Measurements from ENCODE around the gene CABP2. TPM values are rescaled to one million over a fixed set of nuclear protein-coding genes. Genes with fewer than 3 reads are reported as not detected.

CABP2 gene
- total RNA-seq, 1 donor from 2014 or later: not detected

DNA sequence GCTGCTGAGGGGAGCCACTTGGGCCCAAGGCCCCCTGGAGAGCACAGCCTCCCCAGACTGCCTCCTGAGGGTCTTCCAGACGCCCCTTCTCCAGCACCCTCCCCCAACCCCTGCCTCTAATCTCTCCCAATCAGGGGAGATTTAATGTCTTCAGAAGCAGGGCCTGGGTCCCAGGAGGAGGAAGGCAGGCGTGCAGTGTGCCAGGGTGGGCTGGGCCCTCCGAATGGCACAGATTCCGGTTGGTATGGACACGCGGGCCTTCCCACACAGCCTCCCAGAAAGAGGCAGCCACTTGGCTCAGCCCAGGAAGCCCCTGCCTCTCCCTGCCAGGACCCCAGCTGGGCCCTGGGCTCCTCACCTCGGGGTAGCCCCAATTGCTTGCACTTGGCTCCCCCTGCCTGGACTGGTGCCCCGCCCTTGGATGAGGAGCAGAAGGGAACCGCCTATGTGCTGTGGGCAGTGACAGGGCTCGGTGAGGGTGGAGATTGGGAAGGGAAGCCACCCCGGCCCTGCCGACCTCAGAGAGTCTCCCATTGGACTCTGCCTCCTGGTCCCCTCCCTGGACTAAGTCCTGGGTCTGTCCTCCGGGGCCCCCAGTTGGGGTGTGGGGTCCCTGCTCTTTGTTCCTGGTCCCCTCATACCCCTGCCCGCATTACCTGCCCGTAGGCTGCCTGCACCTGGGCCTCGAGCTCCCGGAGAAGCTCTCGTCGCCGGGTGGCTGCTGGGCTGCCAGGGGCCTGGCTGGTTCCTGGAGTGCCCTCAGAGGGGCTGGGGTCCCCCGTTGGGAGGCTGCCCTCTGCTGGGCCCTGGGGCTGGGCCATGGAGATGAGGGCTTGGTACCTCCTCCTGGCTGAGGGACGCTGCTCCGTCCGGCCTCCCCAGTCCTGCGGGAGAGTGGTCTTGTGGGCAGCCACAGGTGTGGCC lies 572 bp upstream of the CABP2 start:
- no peak overlapping the region for H3K4me3 ChIP-seq (ENCODE audit: low read depth, low read length)
- H3K27me3 ChIP-seq (ENCODE audit: control insufficient read depth, insufficient read depth, low read length): no peaks in the 10 kb centered on the region
- no peaks in the 10 kb centered on the region for H3K36me3 ChIP-seq (ENCODE audit: control insufficient read depth, insufficient read depth, low read length)
- TF ChIP-seq, protein P1, sequence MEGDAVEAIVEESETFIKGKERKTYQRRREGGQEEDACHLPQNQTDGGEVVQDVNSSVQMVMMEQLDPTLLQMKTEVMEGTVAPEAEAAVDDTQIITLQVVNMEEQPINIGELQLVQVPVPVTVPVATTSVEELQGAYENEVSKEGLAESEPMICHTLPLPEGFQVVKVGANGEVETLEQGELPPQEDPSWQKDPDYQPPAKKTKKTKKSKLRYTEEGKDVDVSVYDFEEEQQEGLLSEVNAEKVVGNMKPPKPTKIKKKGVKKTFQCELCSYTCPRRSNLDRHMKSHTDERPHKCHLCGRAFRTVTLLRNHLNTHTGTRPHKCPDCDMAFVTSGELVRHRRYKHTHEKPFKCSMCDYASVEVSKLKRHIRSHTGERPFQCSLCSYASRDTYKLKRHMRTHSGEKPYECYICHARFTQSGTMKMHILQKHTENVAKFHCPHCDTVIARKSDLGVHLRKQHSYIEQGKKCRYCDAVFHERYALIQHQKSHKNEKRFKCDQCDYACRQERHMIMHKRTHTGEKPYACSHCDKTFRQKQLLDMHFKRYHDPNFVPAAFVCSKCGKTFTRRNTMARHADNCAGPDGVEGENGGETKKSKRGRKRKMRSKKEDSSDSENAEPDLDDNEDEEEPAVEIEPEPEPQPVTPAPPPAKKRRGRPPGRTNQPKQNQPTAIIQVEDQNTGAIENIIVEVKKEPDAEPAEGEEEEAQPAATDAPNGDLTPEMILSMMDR (IDR thresholded peaks at IDR 0.05; ENCODE audit: insufficient read depth, low read length, poor library complexity, severe bottlenecking): no peak
- DNase-seq (ENCODE audit: low read depth): no peak

DNA sequence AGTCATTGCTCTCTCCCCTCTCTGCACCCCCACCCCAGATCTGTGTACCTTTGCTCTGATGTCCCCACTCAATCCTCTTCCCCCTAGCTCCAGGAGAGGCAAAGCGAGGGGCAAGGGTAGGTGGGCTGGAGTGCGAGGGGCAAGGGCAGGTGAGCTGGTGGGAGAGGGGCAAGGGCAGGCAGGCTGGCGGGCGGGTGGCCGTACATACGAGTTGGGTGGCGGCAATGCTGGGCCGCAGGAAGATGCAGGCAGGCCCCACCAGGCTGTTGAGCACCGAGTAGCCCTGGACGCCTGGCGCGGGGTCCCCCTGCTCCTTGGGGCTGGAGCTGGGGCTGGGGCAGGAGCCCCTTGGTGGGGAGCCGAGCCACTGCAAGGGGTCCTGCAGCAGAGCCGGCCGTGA lies 908 bp downstream of the CABP2 start:
- no peak overlapping the region for H3K4me3 ChIP-seq (ENCODE audit: low read depth, low read length)
- H3K36me3 ChIP-seq (ENCODE audit: control insufficient read depth, insufficient read depth, low read length): no peaks in the 10 kb centered on the region
- DNase-seq (ENCODE audit: low read depth): no peak
- TF ChIP-seq, protein P1 (IDR thresholded peaks at IDR 0.05; ENCODE audit: insufficient read depth, low read length, poor library complexity, severe bottlenecking): no peak
- H3K27me3 ChIP-seq (ENCODE audit: control insufficient read depth, insufficient read depth, low read length): no peaks in the 10 kb centered on the region

DNA sequence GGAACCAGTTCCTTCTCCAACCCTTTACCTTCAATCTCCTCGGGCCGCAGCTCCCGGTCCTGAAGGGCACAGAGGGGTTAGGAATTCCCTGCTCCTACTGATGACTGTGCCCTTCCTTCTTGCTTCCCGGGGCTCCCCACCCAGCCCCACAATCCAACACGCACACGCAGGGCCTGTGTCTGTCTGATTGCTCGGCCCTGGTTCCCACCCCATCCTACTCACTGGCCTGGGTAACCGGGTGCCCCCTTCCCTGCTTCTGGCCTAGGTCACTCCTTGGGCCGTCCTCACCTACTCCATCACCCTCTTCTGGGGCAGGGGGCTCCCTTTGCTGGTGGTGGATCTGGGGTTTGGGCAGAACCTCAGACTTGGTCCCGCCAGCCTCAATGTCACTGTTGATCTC lies 1.3 kb downstream of the CABP2 start:
- Histone ChIP-seq H3K4me3 (ENCODE audit: low read depth, low read length) (no peak overlapping the region), H3K27me3 (ENCODE audit: control insufficient read depth, insufficient read depth, low read length) (no peaks in the 10 kb centered on the region), H3K36me3 (ENCODE audit: control insufficient read depth, insufficient read depth, low read length) (no peaks in the 10 kb centered on the region)
- no peak for DNase-seq (ENCODE audit: low read depth)
- TF ChIP-seq, protein P1 (IDR thresholded peaks at IDR 0.05; ENCODE audit: insufficient read depth, low read length, poor library complexity, severe bottlenecking): no peak

DNA sequence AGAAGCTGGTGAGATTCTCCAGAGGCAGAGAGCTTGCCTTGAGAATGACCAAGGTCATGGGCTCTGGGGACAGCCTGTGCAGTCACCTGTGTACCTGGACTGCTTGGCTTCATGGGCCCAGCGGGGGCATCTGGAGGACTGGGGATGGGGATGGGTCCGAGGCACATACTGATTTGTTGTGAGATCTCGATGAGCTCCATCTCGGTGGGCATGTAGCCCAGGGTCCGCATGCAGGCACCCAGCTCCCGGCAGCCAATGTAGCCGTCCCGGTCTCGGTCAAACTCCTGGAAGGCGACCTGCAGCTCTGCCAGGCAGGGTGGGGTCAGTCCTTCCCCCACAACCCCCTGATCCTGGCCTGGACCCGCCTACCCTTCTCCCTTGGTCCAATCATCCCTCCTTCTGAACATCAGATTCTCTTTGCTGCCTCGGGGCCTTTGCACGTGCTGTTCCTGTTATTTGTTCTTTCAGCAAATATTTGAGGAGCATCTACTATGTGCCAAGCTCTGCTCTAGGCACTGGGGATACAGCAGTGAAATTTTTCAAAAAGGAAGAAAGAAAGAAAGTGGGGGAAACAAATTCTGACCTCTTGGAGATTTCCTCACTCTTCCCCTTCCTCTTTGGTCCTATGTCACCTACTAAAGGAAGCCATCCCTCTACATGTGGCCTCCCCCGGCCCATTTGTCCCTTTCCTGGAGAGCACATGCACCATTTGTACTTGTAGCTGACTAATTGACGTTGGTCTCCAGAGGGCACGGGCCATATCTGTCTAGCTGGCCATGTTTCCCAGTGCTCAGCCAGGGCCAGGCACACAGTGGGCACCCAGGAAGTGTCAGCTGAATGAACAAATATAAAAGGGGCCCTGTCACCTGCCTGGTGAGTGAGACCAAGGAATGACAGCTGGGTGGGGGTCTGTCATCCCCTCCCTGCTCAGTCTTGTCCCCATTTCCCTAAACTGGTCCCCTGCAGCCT lies 2.1 kb downstream of the CABP2 start:
- no peak for DNase-seq (ENCODE audit: low read depth)
- TF ChIP-seq, protein P1 (IDR thresholded peaks at IDR 0.05; ENCODE audit: insufficient read depth, low read length, poor library complexity, severe bottlenecking): no peak
- no peak overlapping the region for H3K4me3 ChIP-seq (ENCODE audit: low read depth, low read length)
- no peaks in the 10 kb centered on the region for H3K36me3 ChIP-seq (ENCODE audit: control insufficient read depth, insufficient read depth, low read length)
- H3K27me3 ChIP-seq (ENCODE audit: control insufficient read depth, insufficient read depth, low read length): no peaks in the 10 kb centered on the region

DNA sequence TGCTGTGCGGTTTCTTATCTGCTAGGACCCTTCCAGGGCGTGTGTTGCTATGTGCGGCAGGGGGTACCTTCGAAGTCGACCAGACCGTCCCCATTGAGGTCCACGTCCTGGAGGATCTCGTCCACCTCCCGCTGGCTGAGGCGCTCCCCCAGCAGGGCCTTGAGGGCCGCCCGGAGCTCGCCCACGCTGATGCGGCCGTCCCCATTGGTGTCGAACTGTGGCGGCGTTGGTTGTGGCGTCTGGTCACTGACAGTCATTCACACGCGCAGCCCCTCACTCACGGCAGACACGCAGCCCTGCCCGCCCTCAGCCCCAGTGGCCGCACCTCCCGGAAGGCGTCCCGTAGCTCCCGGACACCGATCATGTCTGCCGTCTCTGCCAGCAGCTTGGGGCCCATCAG lies 3.5 kb downstream of the CABP2 start:
- H3K36me3 ChIP-seq (ENCODE audit: control insufficient read depth, insufficient read depth, low read length): no peaks in the 10 kb centered on the region
- TF ChIP-seq, protein P1 (IDR thresholded peaks at IDR 0.05; ENCODE audit: insufficient read depth, low read length, poor library complexity, severe bottlenecking): no peak
- H3K27me3 ChIP-seq (ENCODE audit: control insufficient read depth, insufficient read depth, low read length): no peaks in the 10 kb centered on the region
- DNase-seq (ENCODE audit: low read depth): no peak
- H3K4me3 ChIP-seq (ENCODE audit: low read depth, low read length): no peak overlapping the region
